GM21619 (cell line): ENCODE data around the gene USP33.
A peak's percentile ranks its signal among the peaks of the same experiment; 100 is the strongest.
"Not testable (repeated sequence)": the region's sequence is repeated elsewhere in the genome, so short reads cannot be mapped to it uniquely, and the experiment has no call there.

Experiments used
- ATAC-seq: cut with Tn5 transposase; IDR thresholded peaks from one replicate; pipeline ENCODE4 v1.9.1; 2021; ENCODE audit not compliant: unreplicated experiment

The USP33 gene

DNA sequence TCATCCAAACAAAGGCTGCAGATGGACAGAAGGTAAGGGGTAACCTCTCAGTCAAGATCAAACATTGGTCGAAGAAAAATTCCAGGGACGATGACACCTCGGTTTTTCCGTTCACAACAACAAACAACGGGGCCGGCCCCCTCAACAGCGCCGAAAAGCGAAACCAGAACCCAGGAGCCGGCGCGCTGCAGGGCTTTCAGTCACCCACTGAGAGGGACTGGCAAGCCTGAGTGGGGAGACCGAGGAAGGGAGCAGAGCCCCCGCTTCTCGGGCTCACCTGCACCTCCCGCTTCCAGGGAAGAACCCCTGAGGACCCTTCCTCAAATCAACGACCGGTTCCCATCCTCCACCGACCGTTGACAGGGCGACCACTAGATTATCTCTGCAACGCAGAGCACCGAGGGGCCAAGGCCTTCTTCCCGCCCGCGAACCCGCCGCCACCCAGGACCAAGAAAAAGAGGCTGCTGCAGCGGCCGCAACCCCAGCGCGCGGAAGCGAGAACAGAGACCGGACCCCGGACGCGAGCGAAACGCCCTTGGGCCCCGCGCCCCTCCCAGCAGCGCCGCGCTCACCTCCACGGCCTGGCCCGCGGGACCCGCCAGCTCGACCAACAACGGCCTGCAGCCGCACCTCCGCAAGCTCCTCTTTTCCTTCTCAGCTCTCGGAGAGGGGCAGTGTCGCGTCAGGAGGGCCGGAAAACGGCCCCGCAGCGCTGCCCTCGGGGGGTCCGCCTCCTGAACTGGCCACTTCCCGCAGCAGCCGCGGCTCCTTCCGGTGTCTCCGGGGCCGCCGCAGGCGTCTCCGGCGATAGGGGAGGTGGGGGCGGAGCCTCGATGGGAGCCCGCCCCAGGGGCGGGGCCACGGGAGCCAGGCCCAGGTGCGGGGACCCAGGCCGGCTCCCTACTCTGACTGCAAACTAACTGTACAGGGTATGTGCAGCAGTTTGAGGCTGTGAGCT, at the start of gene USP33:
USP33 (minus strand) TSS at position 782 of the 958 bp plus-strand sequence. CDS start 18,155 bp downstream, outside the sequence.
- ATAC-seq = peak; percentile 94

GRCh38 chr1:77803371-77803770, 43.7 kb upstream of the USP33 start:
- ATAC-seq = no peak

DNA sequence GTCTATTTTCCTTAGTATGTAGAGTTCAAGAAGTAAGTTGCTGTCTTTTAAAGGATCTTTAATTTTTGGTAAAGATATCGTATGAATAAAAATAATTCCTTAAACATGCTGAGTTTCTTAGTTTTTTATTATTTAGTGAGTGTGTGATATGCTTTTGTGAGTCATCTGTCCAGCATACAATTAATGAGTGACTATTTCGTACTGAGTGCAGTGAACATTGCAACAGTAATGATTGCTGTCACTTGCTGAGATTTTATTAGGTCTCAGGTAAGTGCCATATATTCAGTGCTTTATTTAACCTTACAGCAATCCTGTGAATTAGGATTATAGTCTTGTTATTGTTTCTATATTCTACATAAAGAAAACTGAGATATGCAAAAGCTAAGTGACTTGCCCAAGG, 42.4 kb upstream of the USP33 start:
- no peak for ATAC-seq

DNA sequence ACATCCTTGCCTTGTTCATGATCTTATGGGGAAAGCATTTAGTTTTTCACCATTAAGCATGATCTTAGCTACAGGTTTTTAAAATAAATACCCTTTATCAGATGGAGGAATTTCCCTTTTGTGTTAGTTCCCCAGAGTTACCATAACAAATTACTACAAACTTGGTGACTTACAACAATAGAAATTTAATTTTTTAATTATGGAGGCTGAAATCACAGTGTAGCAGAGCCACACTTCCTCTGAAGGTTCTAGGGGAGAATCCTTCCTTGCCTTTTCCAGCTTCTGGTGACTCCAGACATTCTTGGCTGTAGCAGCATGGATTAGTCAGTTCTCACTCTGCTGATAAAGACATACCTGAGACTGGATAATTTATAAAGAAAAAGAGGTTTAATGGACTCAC, 38.3 kb upstream of the USP33 start:
- ATAC-seq = no peak

DNA sequence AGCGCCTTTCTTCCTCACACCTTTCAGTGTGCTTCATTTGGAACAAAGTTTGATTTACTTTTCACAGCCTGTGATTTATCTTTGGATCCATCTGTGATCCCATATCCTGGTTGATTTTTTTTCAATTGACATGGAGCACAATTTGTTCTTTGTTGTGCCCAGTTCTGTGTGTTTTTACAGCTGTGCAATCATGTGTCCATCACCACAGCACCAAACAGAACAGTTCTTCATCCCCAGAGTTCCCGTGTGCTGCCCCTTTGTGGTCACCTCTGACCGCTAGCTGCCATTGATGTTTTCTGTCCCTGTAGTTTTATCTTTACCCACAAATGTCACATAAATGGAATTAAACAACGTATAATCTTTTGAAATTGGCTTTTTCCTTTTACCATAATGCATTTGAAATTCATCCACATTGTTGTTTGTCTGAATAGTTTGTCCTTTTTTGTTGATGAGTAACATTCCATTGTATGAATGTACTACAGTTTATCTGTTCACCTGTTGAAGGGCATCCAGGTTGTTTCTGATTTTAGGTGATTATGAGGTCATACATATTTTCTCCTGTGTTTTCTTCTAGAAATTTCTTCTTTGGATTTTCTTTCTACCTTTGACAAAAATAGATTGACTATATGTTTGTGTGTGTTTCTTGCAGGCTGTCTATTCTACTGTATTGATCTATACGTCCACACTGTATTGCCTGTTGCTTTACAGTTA, 37.2 kb upstream of the USP33 start:
- no peak for ATAC-seq

DNA sequence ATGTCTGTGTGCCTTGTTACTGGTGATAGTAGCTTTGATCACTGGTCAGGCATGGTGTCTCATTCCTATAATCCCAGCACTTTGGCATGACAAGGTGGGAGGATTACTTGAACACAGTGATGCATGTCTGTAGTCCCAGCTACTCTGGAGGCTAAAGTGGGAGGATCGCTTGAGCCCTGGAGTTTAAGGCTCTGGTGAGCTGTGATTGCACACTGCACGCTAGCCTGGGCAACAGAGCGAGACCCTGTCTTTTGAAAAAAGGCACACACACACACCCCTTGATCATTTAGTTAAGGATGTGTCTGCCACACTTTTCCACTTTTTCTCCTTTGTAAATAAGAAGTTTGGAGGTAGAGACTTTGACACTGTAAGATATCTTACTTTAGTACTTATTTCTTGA, 34.9 kb upstream of the USP33 start:
- ATAC-seq = no peak

DNA sequence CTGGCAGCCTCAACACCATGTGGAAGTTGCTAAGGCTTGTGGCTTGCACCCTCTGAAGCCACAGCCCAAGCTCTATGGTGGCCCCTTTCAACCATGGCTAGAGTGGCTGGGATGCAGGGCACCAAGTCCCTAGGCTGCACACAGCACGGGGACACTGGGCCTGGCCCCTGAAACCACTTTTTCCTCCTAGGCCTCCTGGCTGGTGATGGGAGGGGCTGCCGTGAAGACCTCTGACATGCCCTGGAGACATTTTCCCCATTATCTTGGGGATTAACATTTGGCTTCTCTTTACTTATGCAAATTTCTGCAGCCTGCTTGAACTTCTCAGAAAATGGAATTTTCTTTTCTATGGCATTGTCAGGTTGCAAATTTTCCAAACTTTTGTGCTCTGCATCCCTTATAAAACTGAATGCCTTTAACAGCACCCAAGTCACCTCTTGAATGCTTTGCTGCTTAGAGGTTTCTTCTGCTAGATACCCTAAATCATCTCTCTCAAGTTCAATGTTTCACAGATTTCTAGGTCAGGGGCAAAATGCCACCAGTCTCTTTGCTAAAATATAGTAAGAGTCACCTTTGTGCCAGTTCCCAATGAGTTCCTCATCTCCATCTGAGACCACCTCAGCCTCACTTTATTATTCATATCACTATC, 26.6 kb upstream of the USP33 start:
- ATAC-seq = not testable (repeated sequence)

DNA sequence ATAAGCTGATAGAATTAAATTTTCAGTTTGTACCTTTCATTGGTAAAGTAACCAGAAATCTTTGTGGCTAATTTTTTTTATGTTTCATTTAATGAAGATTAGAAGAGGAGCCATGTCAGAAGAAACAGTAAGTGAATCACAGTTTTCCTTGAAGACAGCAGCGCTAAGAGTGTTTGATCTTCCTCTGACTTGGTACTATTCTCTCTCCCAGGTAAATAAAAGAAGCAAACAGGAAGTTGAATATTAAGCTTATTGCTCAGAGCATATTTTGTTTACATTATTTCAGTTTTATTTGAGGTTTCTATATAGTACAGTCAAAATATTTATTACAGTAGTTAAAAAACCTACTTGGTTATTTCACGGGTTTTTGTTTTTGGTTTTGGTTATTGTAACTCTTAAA, 23.5 kb upstream of the USP33 start:
- no peak for ATAC-seq

GRCh38 chr1:77781683-77782082, 22.0 kb upstream of the USP33 start:
- ATAC-seq = no peak

DNA sequence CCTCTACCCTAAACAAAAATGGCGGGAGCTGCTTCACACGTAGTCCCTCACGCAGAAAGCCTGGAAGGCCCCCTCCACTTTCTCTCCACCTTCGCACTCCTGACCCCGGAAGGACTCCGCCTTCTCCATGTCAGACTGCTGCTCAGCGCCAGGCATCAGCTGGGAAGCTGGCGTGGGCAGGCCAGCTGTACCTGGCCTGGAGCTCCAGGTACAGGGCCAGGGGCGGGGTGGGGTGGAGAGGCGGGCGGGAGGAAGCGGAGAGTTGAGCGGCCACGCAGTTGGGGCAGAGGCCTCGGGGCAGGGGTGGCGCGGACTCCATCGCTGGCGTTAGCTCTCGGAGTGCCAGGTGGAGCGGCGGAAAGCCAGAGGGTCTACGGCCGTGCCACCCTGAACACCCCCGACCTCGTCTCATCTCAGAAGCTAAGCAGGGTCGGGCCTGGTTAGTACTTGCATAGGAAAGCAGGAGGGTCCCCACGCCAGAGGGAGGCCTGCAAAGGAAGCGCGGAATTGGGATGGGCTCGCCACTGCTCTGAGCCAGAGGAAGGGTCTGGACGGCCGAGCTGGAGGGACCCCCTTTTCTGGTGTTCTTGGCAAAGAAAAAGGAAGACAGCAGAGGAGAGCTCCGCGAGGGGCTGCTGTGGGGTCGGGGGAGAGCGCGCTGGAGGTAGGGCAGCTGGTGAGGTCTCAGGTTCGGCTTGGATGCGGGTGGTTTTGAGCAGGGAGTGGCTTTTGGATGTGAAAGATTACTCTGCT, 20.1 kb upstream of the USP33 start, which contains the start of gene MIGA1:
MIGA1 (plus strand) TSS at position 121 of the 753 bp plus-strand sequence. CDS start 3,604 bp downstream, outside the sequence.
- peak; percentile 94 for ATAC-seq

DNA sequence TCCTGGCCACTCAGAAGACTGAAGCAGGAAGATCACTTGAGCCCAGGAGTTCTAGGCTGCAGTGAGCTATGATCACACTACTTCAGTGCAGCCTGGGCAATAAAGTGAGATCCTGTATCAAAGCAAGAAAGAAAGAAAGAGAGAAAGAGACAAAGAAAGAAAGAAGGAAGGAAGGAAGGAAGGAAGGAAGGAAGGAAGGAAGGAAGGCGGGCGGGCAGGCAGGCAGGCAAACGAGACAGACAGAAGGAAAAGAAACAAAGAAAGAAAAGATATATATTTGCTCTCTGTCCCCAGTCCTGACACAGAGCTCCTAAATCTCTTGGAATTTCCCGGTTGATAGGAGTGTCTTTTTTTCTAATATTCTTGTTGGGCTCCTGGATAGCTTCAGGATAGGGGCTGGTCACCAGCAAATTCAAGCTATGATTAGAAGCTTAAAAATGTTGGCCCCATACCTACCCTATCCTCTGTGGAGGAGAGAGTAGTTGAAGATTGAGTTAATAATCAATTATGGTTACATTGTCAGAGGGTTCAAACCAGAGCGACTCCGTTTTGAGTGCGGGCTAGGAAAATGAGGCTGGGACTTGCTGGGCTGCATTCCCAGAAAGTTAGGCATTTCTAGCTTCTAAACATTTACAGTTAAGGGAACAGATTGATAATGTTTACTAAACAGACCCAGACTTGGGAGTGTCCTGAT, 16.5 kb upstream of the USP33 start:
- ATAC-seq = no peak

- no peak for ATAC-seq
Measured at GRCh38 chr1:77768006-77768405, 8.4 kb upstream of the USP33 start.

GRCh38 chr1:77762072-77762476, 2.4 kb upstream of the USP33 start:
- ATAC-seq = no peak

DNA sequence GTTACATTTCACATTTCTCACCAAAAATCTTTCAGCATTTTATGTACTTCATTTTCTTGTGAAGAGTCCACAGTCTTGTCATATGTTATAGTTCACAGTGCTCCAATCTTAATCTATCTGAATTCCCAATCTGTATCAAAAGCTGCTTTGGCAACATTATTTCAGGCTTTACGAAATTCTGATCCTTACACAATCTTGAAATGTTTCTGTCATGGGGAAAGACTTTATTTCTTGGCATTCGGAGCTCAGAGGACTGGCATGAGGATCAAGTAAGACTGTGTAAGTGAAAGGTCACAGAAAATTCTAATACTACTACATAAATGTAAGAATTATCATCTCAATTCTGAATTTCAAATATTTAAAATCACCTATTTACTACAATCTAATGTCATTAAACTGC, 2.0 kb downstream of the USP33 start:
- no peak for ATAC-seq

DNA sequence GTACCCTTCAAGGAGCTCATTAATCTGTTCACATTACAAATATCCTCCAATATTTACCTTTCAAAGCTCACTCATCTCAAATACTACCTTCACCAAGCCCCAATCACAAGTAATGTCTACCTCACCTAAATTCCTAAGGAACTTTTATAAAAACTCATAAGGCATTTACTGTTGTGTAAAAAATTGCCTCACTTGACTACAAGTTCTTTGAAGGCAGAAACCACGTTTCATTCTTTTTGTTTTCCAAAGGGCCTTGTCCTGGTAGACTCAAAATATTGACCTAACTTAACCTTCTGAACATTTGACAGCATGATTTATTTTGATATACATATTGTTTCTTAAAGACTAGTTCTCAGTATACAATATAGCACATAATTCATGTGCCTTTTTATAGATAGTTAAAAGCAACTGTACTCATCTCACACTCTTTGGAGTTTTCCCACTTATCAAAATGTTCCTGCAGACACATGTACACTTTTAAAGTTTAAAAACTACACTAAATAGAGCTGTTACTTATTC, 2.5 kb downstream of the USP33 start:
- ATAC-seq = no peak

GRCh38 chr1:77756052-77756754, 3.4 kb downstream of the USP33 start:
- ATAC-seq = no peak

DNA sequence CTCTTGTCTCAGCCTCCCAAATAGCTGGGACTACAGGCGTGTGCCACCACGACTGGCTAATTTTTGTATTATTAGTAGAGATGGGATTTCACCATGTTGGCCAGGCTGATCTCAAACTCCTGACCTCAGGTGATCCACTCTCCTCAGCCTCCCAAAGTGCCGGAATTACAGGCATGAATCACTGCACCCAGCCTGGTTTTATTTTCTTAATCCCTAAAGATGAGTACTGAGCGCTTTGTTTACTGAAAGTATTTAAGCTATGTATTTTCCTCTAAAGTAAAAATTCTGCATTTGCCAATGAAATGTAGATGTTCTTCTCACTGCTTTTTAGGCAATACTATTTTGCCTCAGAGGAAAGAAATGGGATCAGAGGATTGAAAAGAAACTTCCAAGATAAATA, 10.2 kb downstream of the USP33 start:
- not testable (repeated sequence) for ATAC-seq

DNA sequence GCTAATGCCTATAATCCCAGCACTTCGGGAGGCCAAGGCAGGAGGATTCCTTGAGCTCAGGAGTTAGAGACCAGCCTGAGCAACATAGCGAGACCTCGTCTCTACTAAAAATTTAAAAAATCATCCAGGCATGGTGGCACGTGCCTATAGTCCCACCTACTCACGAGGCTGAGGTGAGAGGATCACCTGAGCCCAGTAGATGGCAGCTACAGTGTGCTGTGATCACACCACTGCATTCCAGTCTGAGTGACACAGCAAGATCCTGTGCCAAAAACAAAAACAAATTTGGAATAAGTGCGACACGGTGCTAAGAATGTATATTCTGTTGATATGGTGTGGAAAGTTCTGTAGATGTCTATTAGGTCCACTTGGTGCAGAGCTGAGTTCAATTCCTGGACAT, 15.1 kb downstream of the USP33 start:
- no peak for ATAC-seq

DNA sequence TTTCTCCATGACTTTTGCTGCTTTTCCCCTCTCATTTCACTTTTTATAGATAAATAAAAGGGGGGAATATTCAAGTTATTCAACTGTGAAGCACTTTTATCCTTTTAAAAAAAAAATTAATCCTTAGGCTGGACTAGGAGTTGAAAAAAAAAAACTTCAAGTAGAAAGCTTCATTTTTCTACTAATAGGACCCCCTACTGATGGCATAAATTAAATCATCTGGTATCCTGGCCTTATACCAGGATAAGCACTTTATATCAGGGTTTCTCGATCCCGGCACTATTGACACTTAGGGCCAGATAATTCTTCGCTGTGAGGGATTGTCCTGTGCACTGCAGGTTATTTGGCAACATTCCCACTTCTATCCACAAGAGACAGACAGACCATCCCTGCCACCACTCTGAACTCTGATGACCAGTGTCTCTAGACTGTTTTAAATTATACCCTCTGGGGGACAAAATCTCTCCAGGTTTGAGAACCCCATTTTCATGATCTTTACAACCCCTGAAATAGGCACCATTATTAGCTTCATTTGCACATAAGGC, 17.6 kb downstream of the USP33 start:
- no peak for ATAC-seq
